ENCODE results near the gene EEIG1. TPM values are rescaled to one million over a fixed set of nuclear protein-coding genes. Genes with fewer than 3 reads are reported as not detected.
A peak's percentile ranks its signal among the peaks of the same experiment; 100 is the strongest.
"Not testable (repeated sequence)": the region's sequence is repeated elsewhere in the genome, so short reads cannot be mapped to it uniquely, and the experiment has no call there.

The EEIG1 gene
- 90.5 TPM for polyA plus RNA-seq

DNA sequence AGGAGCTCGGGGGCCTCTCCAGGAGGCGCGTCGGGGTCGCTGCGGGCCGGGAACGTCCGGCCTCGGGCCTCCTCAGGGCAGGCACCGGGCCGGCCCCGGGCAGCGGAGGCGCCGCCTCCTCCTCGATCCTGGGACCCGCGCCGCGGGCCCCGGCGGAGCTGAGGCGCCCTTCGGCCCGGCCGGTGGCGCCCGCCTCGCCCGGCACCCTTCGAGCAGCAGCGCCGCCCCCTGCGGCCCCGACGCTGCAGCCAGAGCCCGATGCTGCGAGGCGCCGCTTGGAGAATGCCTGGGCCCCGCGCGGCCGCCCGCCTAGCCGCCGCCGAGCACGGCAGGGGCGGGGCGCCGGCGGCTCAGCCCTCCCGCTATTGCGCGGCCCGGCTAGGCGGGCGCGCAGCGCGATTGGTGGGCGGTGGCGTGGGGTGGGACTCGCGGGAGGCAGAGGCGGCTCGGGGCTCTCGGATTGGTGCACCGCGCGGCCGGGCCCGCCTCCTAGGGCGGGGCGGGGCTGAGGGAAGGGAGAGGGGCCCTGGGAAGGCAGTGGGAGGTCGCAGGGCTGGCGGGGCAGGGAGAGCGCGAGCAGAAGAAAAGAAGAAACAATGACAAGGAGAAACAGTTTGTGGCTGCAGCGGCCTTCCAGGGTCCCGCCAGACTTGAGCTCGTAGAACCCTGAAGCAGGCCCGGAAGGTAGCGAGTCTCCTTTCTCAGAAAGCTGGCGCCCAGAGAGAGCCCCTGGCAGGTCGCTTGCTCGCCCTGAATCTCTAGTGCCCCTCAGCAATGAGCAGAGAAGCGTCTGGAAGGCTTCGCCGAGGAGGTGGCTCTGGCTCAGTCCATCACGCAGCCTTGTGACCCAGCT is at the start of gene EEIG1:
Gene EEIG1, minus strand, starts transcription at position 284 of the 853 bp plus-strand sequence. CDS start 852 bp downstream, outside the sequence.
- peak within 1 kb of the TSS; percentile 96 to 100 (median 98) for H3K4me3 Mint-ChIP-seq
- H3K4me1 Mint-ChIP-seq: peaks cover 33 to 47% (median 46%) of the 10 kb centered on the region in 3 donors
- H3K27me3 Mint-ChIP-seq: no peaks in the 10 kb centered on the region
- peaks cover 4% of the 10 kb centered on the region for H3K36me3 Mint-ChIP-seq
- peak within 1 kb of the TSS; percentile 97 to 100 (median 99) for H3K27ac Mint-ChIP-seq
- H3K9me3 Mint-ChIP-seq: no peaks in the 10 kb centered on the region

DNA sequence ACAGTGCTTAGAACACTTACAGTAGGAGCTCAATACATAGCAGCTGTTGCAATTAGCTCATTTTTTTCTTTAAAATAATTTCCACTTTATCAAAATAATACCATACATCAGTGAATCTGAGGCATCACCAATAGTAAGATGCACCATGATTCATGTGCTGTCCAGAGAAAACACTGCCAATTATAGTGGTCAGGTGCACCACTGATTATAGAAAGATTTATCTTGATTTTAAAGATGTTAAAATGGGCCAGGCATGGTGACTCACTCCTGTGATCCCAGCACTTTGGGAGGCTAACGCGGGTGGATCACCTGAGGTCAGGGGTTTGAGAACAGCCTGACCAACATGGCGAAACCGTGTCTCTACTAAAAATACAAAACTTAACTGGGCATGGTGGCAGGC is 46.9 kb upstream of the EEIG1 start:
- no peaks in the 10 kb centered on the region for H3K9me3 Mint-ChIP-seq
- H3K27me3 Mint-ChIP-seq: peaks cover 2% of the 10 kb centered on the region
- H3K36me3 Mint-ChIP-seq: peaks cover 3% of the 10 kb centered on the region
- peak overlapping the region; percentile 93 to 98 (median 93) for H3K27ac Mint-ChIP-seq
- H3K4me1 Mint-ChIP-seq: peaks cover 25 to 56% (median 54%) of the 10 kb centered on the region in 3 donors
- H3K4me3 Mint-ChIP-seq: peak overlapping the region in 3 of 4 donors; percentile 12 to 68 (median 43)

DNA sequence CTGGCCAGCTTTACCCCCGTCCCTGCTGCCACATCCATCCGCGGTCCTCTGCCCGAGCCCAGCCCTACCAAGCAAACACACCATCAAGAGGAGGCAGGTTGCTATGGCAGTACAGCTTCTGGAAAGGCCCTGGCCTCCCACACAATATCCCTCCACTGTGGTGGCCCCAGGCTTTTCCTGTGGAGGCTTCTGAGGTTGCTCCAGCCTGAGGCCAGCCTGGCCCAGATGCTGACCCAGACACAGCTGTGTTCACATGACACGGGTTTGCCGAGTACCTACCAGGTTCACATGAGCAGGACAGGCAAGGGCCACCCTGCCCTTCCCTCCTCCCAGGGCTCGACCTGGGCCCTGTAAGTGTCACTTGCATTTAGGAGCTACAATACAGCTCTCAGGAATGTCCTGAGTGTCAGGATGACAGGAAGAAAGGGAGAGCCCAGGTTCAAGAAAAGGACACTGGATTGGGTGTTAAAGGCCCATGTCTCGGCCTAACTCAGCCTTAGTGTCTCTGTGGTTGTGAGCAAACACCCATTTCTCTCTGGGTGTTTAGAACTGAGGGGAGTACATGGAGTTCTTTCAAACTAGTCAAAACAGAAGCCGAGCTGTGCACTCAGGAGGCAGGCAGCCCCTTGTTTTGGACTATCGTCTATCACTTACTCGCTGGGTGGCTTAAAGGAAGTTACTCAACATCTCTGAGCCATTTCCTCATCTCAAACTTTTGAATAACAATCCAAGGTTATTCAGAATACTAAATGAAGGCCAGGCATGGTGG is 46.2 kb upstream of the EEIG1 start:
- Mint-ChIP-seq H3K27me3 (peaks cover 2% of the 10 kb centered on the region), H3K36me3 (peaks cover 3% of the 10 kb centered on the region), H3K4me1 (peaks cover 27 to 60% (median 58%) of the 10 kb centered on the region in 3 donors)

DNA sequence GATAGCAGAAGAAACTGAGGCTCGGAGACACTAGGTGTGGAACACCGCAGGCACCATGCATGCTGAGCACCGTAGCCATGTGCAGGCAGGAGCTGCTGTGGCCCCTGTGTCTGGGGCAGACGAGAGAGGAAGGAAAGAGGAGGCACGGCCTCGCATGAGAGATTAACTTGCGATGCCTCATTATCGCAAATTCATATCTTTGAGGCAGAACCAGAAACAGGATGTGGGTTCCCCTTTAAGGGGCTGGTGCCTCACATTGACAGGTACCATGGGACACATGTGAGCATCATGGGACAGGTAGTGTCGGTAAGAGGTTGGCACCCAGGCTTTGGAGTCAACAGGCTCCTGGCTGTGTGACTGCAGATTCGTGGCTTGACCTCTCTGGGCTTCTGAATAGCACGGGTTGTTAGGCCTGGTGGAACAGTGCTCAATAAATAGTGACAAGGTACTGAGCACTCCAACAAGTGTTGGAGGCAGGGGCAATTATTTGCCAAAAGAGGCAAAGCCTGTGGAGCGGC is 45.5 kb upstream of the EEIG1 start:
- Mint-ChIP-seq H3K9me3 (no peaks in the 10 kb centered on the region), H3K36me3 (peaks cover 3% of the 10 kb centered on the region), H3K27me3 (peaks cover 2% of the 10 kb centered on the region), H3K27ac (peak overlapping the region; percentile 93 to 98 (median 97)), H3K4me3 (peak overlapping the region; percentile 29 to 90 (median 62)), H3K4me1 (peaks cover 30 to 60% (median 57%) of the 10 kb centered on the region in 3 donors)

More for the DNA sequence above, 46.2 kb upstream of the EEIG1 start:
- no peaks in the 10 kb centered on the region for H3K9me3 Mint-ChIP-seq
- H3K27ac Mint-ChIP-seq: peak overlapping the region; percentile 93 to 98 (median 97)
- peak overlapping the region; percentile 54 to 90 (median 66) for H3K4me3 Mint-ChIP-seq

DNA sequence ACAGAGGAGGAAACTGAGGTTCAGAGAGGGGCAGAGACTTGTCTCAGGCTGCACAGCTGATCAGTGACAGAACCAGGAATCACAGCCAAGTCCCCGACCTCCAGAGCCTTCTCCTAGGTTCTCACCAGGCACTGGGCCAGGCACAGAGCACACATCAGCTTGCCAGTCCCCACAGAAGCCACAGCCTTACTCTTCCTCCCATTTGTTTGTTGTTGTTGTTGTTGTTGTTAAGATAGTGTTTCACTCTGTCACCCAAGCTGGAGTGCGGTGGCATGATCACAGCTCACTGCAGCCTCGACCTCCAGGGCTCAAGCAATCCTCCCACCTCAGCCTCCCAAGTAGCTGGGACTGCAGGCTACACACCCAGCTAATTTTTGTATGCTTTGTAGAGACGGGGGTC is 44.9 kb upstream of the EEIG1 start:
- Mint-ChIP-seq H3K4me3 (peak overlapping the region; percentile 29 to 90 (median 62)), H3K36me3 (peaks cover under 1% of the 10 kb centered on the region), H3K4me1 (peaks cover 32 to 60% (median 59%) of the 10 kb centered on the region in 3 donors), H3K27ac (peak overlapping the region; percentile 93 to 98 (median 97)), H3K9me3 (no peaks in the 10 kb centered on the region), H3K27me3 (peaks cover 2% of the 10 kb centered on the region)

DNA sequence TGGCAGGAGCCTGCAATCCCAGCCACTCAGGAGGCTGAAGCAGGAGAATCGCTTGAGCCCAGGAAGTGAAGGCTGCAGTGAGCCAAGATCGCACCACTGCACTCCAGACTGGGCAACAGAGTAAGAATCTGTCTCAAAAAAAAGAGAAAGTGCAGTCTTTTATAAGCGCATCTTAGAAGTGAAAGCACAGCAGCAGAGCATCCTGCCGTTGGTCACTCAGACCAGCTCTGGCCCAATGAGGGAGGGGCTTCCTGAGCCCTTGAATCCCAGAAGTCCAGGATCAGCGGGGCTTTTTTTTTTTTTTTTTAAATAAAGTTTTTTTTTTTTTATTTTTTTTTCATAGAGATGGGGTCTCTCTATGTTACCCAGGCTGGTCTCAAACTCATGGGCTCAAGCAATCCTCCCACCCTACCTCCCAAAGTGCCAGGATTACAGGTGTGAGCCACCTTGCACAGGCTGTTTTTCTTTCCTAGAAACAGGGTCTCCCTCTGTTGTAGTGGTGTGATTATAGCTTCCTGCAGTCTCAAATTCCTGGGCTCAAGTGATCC is 44.0 kb upstream of the EEIG1 start:
- Mint-ChIP-seq H3K27me3 (peaks cover 2% of the 10 kb centered on the region), H3K36me3 (no peaks in the 10 kb centered on the region), H3K4me3 (peak overlapping the region in 3 of 4 donors; percentile 21 to 60 (median 45)), H3K4me1 (peaks cover 31 to 59% (median 58%) of the 10 kb centered on the region in 3 donors), H3K9me3 (no peaks in the 10 kb centered on the region), H3K27ac (peak overlapping the region; percentile 93 to 98 (median 97))

DNA sequence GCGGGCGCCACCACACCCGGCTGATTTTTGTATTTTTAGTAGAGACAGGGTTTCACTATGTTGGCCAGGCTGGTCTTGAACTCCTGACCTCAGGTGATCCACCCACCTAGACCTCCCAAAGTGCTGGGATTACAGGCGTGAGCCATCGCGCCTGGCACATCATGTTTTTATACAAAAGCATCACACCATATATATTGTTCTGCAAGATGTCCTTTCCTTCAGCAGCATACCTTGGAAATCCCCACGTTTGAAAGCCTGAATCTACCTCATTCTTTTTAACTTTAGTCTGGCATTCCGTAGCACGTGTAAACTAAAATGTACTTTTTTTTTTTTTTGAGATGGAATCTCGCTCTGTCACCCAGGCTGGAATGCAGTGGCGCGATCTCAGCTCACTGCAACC is 42.9 kb upstream of the EEIG1 start:
- not testable (repeated sequence) for H3K27me3 Mint-ChIP-seq, H3K36me3 Mint-ChIP-seq, H3K9me3 Mint-ChIP-seq
- H3K4me3 Mint-ChIP-seq: peak overlapping the region in 2 of 4 donors; percentile 5 to 36
- H3K27ac Mint-ChIP-seq: peak overlapping the region; percentile 86 to 98 (median 93)
- H3K4me1 Mint-ChIP-seq: peaks cover 30 to 57% (median 54%) of the 10 kb centered on the region in 3 donors

DNA sequence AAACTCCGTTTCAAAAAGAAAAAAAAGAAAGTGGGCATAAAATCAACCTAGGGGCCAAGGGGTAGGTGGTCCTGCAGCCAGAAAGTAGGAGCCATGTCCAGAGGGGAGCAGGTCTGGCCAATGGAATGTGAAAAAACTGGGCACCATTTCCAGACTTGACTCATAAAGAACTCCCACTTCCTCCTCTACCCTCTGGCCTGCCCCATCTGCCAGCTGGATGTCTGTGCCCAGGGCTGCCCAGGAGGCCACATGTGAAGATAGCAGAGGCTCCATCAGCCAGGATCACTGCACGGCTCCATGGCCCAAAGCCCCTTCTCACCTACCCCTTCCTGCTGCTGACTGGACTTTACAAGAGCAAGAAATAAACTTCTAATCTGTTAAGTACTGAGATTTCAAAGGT is 42.1 kb upstream of the EEIG1 start:
- H3K27me3 Mint-ChIP-seq: peaks cover 2% of the 10 kb centered on the region
- H3K27ac Mint-ChIP-seq: peak overlapping the region in 2 of 3 donors; percentile 93 to 98
- H3K36me3 Mint-ChIP-seq: no peaks in the 10 kb centered on the region
- peaks cover 26 to 52% (median 49%) of the 10 kb centered on the region in 3 donors for H3K4me1 Mint-ChIP-seq
- H3K9me3 Mint-ChIP-seq: no peaks in the 10 kb centered on the region
- H3K4me3 Mint-ChIP-seq: peak overlapping the region in 2 of 4 donors; percentile 24 to 43

DNA sequence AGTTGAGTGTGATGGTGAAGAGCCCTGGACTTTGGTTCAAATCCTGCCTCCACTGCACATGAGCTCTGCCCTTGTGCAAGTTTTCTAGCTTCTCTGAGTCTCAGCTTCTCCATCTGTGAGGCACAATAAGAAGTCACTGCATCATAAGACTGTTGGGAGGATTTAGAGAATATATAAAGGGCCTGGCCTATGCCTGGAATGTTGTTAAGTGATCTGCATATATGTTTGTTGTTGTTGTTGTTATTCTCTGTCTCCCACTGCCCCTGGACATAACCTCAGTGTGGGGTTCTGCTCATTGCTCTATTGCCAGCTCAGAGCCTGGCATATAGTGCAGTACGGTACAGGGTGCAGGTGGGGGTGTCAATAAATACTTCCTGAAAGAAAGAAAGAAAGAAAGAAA is 40.3 kb upstream of the EEIG1 start:
- no peaks in the 10 kb centered on the region for H3K36me3 Mint-ChIP-seq
- no peak overlapping the region for H3K4me3 Mint-ChIP-seq
- H3K4me1 Mint-ChIP-seq: peaks cover 25 to 43% (median 39%) of the 10 kb centered on the region in 3 donors
- H3K27ac Mint-ChIP-seq: peak overlapping the region in 2 of 3 donors; percentile 87 to 93
- no peaks in the 10 kb centered on the region for H3K9me3 Mint-ChIP-seq
- H3K27me3 Mint-ChIP-seq: peaks cover under 1% of the 10 kb centered on the region

DNA sequence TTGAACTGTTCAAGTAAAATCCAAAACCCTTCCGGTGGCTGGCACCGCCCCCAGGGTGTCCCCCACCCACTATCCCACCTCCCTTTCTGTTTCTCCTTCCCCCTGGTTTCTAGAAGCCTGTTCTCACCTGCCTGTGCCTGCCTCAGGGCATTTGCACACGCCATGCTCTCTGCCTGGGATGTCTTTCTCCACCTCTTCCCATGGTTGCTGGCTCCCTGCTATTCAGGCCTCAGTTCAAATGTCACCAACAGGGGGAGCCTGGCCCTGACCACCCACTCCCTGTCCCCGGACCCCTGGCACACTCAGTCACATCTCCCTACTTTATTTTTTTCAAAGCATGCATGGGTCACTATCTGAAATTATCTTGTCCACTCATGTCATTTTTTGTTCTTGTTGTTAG is 39.9 kb upstream of the EEIG1 start:
- H3K36me3 Mint-ChIP-seq: no peaks in the 10 kb centered on the region
- H3K4me1 Mint-ChIP-seq: peaks cover 24 to 40% (median 37%) of the 10 kb centered on the region in 3 donors
- no peaks in the 10 kb centered on the region for H3K27me3 Mint-ChIP-seq
- no peak overlapping the region for H3K4me3 Mint-ChIP-seq
- no peaks in the 10 kb centered on the region for H3K9me3 Mint-ChIP-seq
- peak overlapping the region in 2 of 3 donors; percentile 54 to 93 for H3K27ac Mint-ChIP-seq

DNA sequence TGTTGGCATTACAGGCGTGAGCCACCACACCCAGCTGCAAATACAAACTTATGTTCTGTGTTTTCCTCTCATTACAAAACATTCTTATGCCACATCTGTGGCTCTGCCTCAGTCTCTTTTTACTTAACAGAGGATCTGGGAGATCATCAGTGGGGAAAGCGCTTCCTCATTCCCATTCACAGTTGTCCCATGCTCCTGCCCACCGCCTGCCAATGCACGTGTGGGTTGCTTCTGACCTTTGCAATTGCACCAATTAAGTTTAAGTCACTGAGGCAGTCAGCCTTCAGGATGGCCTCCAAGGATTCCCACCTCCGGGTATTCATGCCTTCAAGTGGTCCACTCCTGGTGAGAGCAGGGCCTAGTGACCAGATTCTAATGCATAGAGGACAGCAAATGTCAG is 34.9 kb upstream of the EEIG1 start:
- no peak overlapping the region for H3K27ac Mint-ChIP-seq
- peaks cover 18 to 22% (median 19%) of the 10 kb centered on the region in 3 donors for H3K4me1 Mint-ChIP-seq
- no peak overlapping the region for H3K4me3 Mint-ChIP-seq
- no peaks in the 10 kb centered on the region for H3K9me3 Mint-ChIP-seq
- no peaks in the 10 kb centered on the region for H3K27me3 Mint-ChIP-seq
- no peaks in the 10 kb centered on the region for H3K36me3 Mint-ChIP-seq

DNA sequence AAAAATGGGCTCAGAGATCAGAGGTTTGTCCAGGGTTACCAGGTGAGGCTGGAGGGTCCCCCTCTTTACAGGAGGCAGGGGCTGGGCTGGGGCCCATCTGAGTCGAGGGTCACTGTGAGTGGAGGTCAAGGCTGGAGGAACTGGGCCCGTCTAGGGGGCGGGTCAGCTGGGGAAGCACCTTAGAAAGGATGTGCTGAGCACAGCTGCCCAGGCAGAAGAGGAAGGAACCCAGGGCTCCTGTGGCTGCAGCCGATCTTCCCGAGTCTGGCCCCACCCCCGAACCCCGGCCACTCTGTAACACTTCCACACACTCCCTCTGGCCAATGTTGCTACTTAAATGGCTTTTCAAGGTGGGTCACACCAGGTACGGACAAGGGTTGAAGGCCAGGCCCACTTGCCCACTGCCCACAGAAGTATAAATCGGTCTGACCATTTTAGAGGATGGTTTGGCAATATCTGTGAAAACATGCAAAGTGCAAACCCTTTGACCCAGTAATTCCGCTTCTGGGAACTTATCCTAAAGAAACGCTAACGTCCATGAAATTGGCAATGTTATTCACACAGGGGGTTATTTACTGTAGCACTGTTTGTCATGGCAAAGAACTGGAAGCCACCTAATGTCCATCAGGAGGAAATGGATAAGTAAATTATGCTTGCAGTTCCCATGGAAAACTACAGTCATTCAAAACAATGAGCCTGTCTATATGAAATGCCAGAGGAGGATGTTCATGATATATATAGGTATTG is 30.5 kb upstream of the EEIG1 start:
- Mint-ChIP-seq H3K27ac (peak overlapping the region; percentile 83 to 95 (median 91)), H3K9me3 (peaks cover 0 to 4% (median 0%) of the 10 kb centered on the region in 3 donors), H3K4me3 (peak overlapping the region in 3 of 4 donors; percentile 41 to 72 (median 46)), H3K27me3 (peaks cover 3% of the 10 kb centered on the region), H3K4me1 (peaks cover 34 to 45% (median 38%) of the 10 kb centered on the region in 3 donors), H3K36me3 (no peaks in the 10 kb centered on the region)

DNA sequence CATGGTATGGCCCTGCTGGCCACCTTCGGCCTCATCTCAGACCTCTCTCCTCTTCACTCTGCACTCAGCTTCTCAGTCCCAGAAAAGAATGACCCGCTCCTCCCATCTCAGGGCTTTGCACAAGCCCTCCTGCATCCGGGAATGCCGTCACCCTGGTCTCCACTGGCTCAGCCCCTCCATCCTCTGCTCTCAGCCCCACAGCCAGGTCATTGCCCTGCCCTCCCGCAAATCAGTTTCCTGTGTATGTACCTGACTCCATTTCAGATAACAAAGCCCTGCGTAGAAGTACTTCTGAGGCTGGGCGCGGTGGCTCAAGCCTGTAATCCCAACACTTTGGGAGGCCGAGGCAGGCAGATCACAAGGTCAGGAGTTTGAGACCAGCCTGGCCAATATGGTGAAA is 28.9 kb upstream of the EEIG1 start:
- H3K4me1 Mint-ChIP-seq: peaks cover 34 to 49% (median 44%) of the 10 kb centered on the region in 3 donors
- H3K27ac Mint-ChIP-seq: peak overlapping the region; percentile 72 to 100 (median 83)
- H3K27me3 Mint-ChIP-seq: peaks cover 3% of the 10 kb centered on the region
- H3K9me3 Mint-ChIP-seq: peaks cover 0 to 4% (median 0%) of the 10 kb centered on the region in 3 donors
- no peaks in the 10 kb centered on the region for H3K36me3 Mint-ChIP-seq
- no peak overlapping the region for H3K4me3 Mint-ChIP-seq

DNA sequence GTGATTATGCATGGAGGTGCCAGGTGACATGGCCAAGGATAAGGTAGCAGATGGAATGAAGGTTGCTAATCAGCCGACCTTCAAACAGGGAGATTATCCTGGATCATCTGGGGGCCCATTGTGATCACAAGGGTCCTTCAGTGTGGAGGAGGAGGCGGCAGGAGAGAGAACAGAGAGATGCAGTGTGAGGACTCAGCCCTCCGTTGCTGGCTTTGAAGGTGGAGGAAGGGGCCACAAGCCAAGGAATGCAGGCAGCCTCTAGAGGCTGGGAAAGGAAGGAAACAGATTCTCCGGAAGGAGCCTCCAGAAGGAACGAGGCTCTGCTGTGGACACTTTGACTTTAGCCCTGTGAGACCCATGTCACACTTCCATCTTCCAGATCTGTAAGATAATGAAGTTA is 27.4 kb upstream of the EEIG1 start:
- Mint-ChIP-seq H3K4me3 (peak overlapping the region; percentile 69 to 92 (median 73)), H3K27me3 (peaks cover 3% of the 10 kb centered on the region), H3K4me1 (peaks cover 34 to 52% (median 45%) of the 10 kb centered on the region in 3 donors), H3K9me3 (peaks cover 0 to 4% (median 0%) of the 10 kb centered on the region in 3 donors), H3K36me3 (no peaks in the 10 kb centered on the region), H3K27ac (peak overlapping the region; percentile 94 to 100 (median 98))

Data from IgD-negative memory B cell (primary cell).